Muscle of arm (tissue), 12 donors: Measurements from ENCODE around the gene CNIH2. TPM values are rescaled to one million over a fixed set of nuclear protein-coding genes. Genes with fewer than 3 reads are reported as not detected.
"Not testable (repeated sequence)": the region's sequence is repeated elsewhere in the genome, so short reads cannot be mapped to it uniquely, and the experiment has no call there.

Source experiments
- DNase-seq: peaks from one replicate; pipeline ENCODE4 v3.0.0-alpha.2; 2013
- polyA plus RNA-seq, 12 donors: library from polyadenylated mRNA; unstranded; fragments of 120-200 nt; gene quantifications; one replicate each; pipeline ENCODE4 v1.2.1, GENCODE V29; 2013; ENCODE audit not compliant: insufficient read length in 12 of 12

Gene CNIH2
- polyA plus RNA-seq, 12 donors, result 1.6 to 9.4 (median 4.7) TPM; not detected in 1

GRCh38 chr11:66313321-66314185, 35.6 kb downstream of the CNIH2 start:
- no peak for DNase-seq

GRCh38 chr11:66314186-66314501, 36.2 kb downstream of the CNIH2 start:
- no peak for DNase-seq

GRCh38 chr11:66314561-66315497, 36.9 kb downstream of the CNIH2 start:
- no peak for DNase-seq

- no peak for DNase-seq
Observed at GRCh38 chr11:66315498-66315885, 37.5 kb downstream of the CNIH2 start.

- DNase-seq, result no peak
Observed at GRCh38 chr11:66315921-66316811, 38.2 kb downstream of the CNIH2 start.

GRCh38 chr11:66316849-66317251, 38.9 kb downstream of the CNIH2 start, which contains the start of gene CD248:
Gene CD248, minus strand, starts transcription at chr11:66317044. Its CDS starts 17 bp downstream, at chr11:66317027.
- DNase-seq, result peak; percentile 83

GRCh38 chr11:66317322-66317722, 39.3 kb downstream of the CNIH2 start:
- DNase-seq, result no peak

GRCh38 chr11:66317723-66318599, 40.0 kb downstream of the CNIH2 start:
- DNase-seq, result no peak

- no peak for DNase-seq
Observed at GRCh38 chr11:66318600-66318970, 40.6 kb downstream of the CNIH2 start.

GRCh38 chr11:66320289-66320688, 42.3 kb downstream of the CNIH2 start:
- not testable (repeated sequence) for DNase-seq

GRCh38 chr11:66320748-66321147, 42.8 kb downstream of the CNIH2 start:
- not testable (repeated sequence) for DNase-seq

GRCh38 chr11:66321606-66322005, 43.6 kb downstream of the CNIH2 start:
- no peak for DNase-seq

- no peak for DNase-seq
Observed at GRCh38 chr11:66322732-66323427, 44.9 kb downstream of the CNIH2 start.

GRCh38 chr11:66323684-66324083, 45.7 kb downstream of the CNIH2 start:
- DNase-seq, result no peak

- no peak for DNase-seq
Observed at GRCh38 chr11:66324664-66325063, 46.7 kb downstream of the CNIH2 start.

GRCh38 chr11:66325263-66325671, 47.3 kb downstream of the CNIH2 start:
- no peak for DNase-seq

GRCh38 chr11:66326261-66327111, 48.5 kb downstream of the CNIH2 start:
- DNase-seq, result no peak

GRCh38 chr11:66327171-66328030, 49.4 kb downstream of the CNIH2 start:
- no peak for DNase-seq
